ENCODE measurements around the gene TMEM108. TPM values are rescaled to one million over a fixed set of nuclear protein-coding genes. Genes with fewer than 3 reads are reported as not detected.

The TMEM108 gene
- polyA plus RNA-seq, 1 donor from 2014 or later = 2.1 TPM

DNA sequence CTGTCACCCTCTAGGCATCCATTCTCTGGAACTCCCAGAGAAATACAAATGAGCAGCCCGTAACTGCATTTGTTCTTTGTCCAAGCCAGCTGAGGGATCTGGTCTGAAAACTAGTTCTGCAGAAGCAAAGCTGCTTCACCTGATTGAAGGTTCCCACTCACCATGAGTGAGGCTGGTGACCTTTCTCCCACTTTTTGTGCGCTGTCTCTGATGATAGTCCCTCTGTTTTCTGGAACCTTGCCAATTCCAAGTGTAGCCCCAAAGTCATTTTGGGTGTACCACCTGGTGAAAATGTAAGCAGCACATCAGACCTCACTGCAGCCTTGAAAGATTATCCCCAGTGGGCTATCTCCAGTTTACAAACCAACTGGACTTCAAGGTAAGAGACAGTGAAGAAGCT is 322.3 kb downstream of the TMEM108 start:
- Histone ChIP-seq H2AFZ (ENCODE audit: low read depth, low read length) (no peak overlapping the region), H4K20me1 (ENCODE audit: insufficient read depth) (no peaks in the 10 kb centered on the region), H3K36me3 (ENCODE audit: insufficient read depth, low read length) (no peaks in the 10 kb centered on the region), H3F3A (ENCODE audit: insufficient read depth, low read length, poor library complexity, severe bottlenecking) (no peaks in the 10 kb centered on the region), H3K27me3 (ENCODE audit: insufficient read depth, low read depth, low read length) (no peaks in the 10 kb centered on the region), H3K79me2 (replicated peaks; ENCODE audit: insufficient read depth, low read length) (no peaks in the 10 kb centered on the region), H3K4me3 (ENCODE audit: low read length) (no peak overlapping the region), H3K9ac (ENCODE audit: low read length) (no peak overlapping the region), H3K9me2 (ENCODE audit: insufficient read depth, low read length) (no peaks in the 10 kb centered on the region), H3K4me2 (ENCODE audit: low read length) (no peak overlapping the region), H3K9me3 (ENCODE audit: low read length) (no peaks in the 10 kb centered on the region), H3K27ac (ENCODE audit: low read length) (no peak overlapping the region)
- TF ChIP-seq TAF1 (IDR thresholded peaks at IDR 0.05; ENCODE audit: low read depth) (no peak), EZH2 (IDR thresholded peaks at IDR 0.05; ENCODE audit: borderline replicate concordance, insufficient read depth, low read length, poor library complexity, severe bottlenecking) (no peak), EP300 (conservative IDR thresholded peaks at IDR 0.05; ENCODE audit: poor library complexity, severe bottlenecking) (no peak), SMC3 (conservative IDR thresholded peaks at IDR 0.05; ENCODE audit: poor library complexity) (no peak)
- TF ChIP-seq, protein P1, sequence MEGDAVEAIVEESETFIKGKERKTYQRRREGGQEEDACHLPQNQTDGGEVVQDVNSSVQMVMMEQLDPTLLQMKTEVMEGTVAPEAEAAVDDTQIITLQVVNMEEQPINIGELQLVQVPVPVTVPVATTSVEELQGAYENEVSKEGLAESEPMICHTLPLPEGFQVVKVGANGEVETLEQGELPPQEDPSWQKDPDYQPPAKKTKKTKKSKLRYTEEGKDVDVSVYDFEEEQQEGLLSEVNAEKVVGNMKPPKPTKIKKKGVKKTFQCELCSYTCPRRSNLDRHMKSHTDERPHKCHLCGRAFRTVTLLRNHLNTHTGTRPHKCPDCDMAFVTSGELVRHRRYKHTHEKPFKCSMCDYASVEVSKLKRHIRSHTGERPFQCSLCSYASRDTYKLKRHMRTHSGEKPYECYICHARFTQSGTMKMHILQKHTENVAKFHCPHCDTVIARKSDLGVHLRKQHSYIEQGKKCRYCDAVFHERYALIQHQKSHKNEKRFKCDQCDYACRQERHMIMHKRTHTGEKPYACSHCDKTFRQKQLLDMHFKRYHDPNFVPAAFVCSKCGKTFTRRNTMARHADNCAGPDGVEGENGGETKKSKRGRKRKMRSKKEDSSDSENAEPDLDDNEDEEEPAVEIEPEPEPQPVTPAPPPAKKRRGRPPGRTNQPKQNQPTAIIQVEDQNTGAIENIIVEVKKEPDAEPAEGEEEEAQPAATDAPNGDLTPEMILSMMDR (IDR thresholded peaks at IDR 0.05; ENCODE audit: poor library complexity, severe bottlenecking) = no peak
- TF ChIP-seq, protein P2, sequence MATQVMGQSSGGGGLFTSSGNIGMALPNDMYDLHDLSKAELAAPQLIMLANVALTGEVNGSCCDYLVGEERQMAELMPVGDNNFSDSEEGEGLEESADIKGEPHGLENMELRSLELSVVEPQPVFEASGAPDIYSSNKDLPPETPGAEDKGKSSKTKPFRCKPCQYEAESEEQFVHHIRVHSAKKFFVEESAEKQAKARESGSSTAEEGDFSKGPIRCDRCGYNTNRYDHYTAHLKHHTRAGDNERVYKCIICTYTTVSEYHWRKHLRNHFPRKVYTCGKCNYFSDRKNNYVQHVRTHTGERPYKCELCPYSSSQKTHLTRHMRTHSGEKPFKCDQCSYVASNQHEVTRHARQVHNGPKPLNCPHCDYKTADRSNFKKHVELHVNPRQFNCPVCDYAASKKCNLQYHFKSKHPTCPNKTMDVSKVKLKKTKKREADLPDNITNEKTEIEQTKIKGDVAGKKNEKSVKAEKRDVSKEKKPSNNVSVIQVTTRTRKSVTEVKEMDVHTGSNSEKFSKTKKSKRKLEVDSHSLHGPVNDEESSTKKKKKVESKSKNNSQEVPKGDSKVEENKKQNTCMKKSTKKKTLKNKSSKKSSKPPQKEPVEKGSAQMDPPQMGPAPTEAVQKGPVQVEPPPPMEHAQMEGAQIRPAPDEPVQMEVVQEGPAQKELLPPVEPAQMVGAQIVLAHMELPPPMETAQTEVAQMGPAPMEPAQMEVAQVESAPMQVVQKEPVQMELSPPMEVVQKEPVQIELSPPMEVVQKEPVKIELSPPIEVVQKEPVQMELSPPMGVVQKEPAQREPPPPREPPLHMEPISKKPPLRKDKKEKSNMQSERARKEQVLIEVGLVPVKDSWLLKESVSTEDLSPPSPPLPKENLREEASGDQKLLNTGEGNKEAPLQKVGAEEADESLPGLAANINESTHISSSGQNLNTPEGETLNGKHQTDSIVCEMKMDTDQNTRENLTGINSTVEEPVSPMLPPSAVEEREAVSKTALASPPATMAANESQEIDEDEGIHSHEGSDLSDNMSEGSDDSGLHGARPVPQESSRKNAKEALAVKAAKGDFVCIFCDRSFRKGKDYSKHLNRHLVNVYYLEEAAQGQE (IDR thresholded peaks at IDR 0.05; ENCODE audit: borderline replicate concordance) = no peak

DNA sequence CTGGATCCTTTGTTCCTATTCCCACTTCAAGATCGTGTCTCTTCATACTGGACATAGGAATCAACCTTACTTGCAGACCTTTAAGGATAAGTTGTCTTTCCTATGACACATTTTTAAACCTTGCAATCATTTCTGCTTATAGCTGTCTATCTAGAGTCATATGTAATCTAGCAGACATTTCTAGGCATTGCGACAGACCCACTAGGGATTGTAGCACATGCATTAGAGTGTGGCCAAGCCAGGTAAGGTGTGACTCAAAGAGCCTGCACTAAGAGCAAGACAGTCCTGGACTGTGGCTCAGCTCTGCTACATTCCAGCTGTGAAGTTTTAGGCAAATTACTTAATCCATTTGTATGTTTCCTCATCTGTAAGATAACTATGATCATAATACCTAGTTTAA is 322.8 kb downstream of the TMEM108 start:
- Histone ChIP-seq H3F3A (ENCODE audit: insufficient read depth, low read length, poor library complexity, severe bottlenecking) (no peaks in the 10 kb centered on the region), H3K9me2 (ENCODE audit: insufficient read depth, low read length) (no peaks in the 10 kb centered on the region), H3K4me3 (ENCODE audit: low read length) (no peak overlapping the region), H3K36me3 (ENCODE audit: insufficient read depth, low read length) (no peaks in the 10 kb centered on the region), H4K20me1 (ENCODE audit: insufficient read depth) (no peaks in the 10 kb centered on the region), H3K4me2 (ENCODE audit: low read length) (no peak overlapping the region), H2AFZ (ENCODE audit: low read depth, low read length) (no peak overlapping the region), H3K27ac (ENCODE audit: low read length) (no peak overlapping the region), H3K9ac (ENCODE audit: low read length) (no peak overlapping the region), H3K27me3 (ENCODE audit: insufficient read depth, low read depth, low read length) (no peaks in the 10 kb centered on the region), H3K79me2 (replicated peaks; ENCODE audit: insufficient read depth, low read length) (no peaks in the 10 kb centered on the region), H3K9me3 (ENCODE audit: low read length) (no peaks in the 10 kb centered on the region)
- no peak for TF ChIP-seq RAD21 (conservative IDR thresholded peaks at IDR 0.05)

DNA sequence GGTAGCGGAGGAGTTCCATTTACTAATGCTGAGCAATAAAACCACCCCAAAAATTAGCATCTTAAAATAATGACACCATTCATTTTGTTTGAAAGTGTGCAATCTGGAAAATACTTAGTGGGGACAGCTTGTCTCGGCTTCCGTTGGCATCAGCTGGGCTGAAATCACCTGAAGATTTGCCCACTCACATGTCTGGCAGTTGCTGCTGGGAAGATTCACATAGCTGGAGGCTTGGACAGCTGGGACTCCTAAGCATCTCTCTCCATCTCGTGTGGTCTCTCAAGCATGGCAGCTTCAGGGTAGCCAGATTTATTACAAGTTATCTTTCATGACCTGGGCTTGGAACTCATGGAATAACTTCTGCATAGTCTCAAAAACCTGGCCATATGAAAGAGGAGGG is 323.2 kb downstream of the TMEM108 start:
- Histone ChIP-seq H3K9me3 (ENCODE audit: low read length) (no peaks in the 10 kb centered on the region), H3K4me2 (ENCODE audit: low read length) (no peak overlapping the region), H3K27ac (ENCODE audit: low read length) (no peak overlapping the region), H2AFZ (ENCODE audit: low read depth, low read length) (no peak overlapping the region), H3K36me3 (ENCODE audit: insufficient read depth, low read length) (no peaks in the 10 kb centered on the region), H3F3A (ENCODE audit: insufficient read depth, low read length, poor library complexity, severe bottlenecking) (no peaks in the 10 kb centered on the region), H3K9ac (ENCODE audit: low read length) (no peak overlapping the region), H3K79me2 (replicated peaks; ENCODE audit: insufficient read depth, low read length) (no peaks in the 10 kb centered on the region), H3K27me3 (ENCODE audit: insufficient read depth, low read depth, low read length) (no peaks in the 10 kb centered on the region), H3K9me2 (ENCODE audit: insufficient read depth, low read length) (no peaks in the 10 kb centered on the region), H4K20me1 (ENCODE audit: insufficient read depth) (no peaks in the 10 kb centered on the region), H3K4me3 (ENCODE audit: low read length) (no peak overlapping the region)
- TF ChIP-seq MXI1 (conservative IDR thresholded peaks at IDR 0.05; ENCODE audit: poor library complexity, severe bottlenecking) = no peak
- TF ChIP-seq RAD21 (conservative IDR thresholded peaks at IDR 0.05) = no peak
- no peak for TF ChIP-seq SMC3 (conservative IDR thresholded peaks at IDR 0.05; ENCODE audit: poor library complexity)
- TF ChIP-seq POLR2AphosphoS5 (IDR thresholded peaks at IDR 0.05) = no peak
- TF ChIP-seq, protein P1 (IDR thresholded peaks at IDR 0.05; ENCODE audit: poor library complexity, severe bottlenecking) = no peak
- no peak for TF ChIP-seq TAF1 (IDR thresholded peaks at IDR 0.05; ENCODE audit: low read depth)
- no peak for TF ChIP-seq EP300 (conservative IDR thresholded peaks at IDR 0.05; ENCODE audit: poor library complexity, severe bottlenecking)
- TF ChIP-seq EZH2 (IDR thresholded peaks at IDR 0.05; ENCODE audit: borderline replicate concordance, insufficient read depth, low read length, poor library complexity, severe bottlenecking) = no peak
- TF ChIP-seq, protein P2 (IDR thresholded peaks at IDR 0.05; ENCODE audit: borderline replicate concordance) = no peak

Data from neural cell (in vitro differentiated cells).